ENCODE data around the gene SLF1.

Gene SLF1

DNA sequence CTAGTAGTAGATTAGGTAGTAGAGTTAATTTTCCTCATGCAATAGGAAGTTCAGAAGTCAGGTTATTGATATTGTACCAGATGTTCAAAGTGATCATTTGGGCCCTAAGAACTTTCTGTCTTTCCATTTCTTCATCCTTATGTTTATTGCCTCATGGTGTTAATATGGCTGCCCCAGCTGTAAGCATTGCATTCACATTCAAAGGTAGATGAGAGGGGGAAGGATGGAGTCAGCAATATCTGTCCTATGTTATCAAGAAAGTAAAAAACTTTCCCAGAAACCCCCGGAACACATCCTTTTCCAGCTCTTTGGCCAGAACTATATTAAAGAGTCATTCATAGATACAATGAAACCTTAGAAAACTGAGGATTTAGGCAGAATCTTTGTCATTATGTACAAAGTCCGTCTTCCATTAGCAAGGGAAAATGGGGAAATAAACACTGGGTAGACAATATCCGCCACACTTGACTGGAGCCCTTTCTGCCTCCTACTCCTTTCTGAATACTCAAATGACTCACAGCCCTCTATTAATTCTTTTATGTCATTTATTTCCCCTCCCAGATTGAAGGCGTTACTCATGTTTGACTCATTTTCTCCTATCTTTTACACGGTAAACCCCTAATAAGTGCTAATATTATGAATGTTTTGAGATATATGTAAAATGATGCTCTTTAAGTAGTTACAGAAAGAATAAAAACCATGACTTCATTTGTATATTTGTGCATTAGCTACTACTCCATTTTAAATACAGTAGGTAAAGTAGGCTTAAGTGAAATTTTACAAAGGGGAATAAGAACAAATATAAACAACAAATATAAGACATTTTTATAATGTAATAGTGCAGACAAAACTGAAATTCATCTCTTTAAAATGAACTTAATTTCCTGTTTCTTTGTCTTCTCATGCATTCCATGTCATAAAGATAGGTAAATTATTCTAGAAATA lies 127.6 kb downstream of the SLF1 start:
- H4K20me1 ChIP-seq (ENCODE audit: insufficient read depth) = no peaks in the 10 kb centered on the region
- no peak overlapping the region for H2AFZ ChIP-seq (ENCODE audit: low read depth)
- no peak overlapping the region for H3K9ac ChIP-seq
- no peaks in the 10 kb centered on the region for H3K79me2 ChIP-seq (ENCODE audit: insufficient read depth, low read depth)
- no peak overlapping the region for H3K27ac ChIP-seq
- no peaks in the 10 kb centered on the region for H3K36me3 ChIP-seq (ENCODE audit: insufficient read depth)
- no peak overlapping the region for H3K4me3 ChIP-seq (IDR thresholded peaks at IDR 0.05; ENCODE audit: insufficient read depth, low read depth, low read length)
- no peak overlapping the region for H3K4me2 ChIP-seq
- no peak for TF ChIP-seq CTCF (conservative IDR thresholded peaks at IDR 0.05; ENCODE audit: low read depth, low read length)
- H3K27me3 ChIP-seq (ENCODE audit: insufficient read depth, low read depth) = no peaks in the 10 kb centered on the region
- H3K4me1 ChIP-seq (ENCODE audit: low read depth, poor library complexity, severe bottlenecking) = no peaks in the 10 kb centered on the region

DNA sequence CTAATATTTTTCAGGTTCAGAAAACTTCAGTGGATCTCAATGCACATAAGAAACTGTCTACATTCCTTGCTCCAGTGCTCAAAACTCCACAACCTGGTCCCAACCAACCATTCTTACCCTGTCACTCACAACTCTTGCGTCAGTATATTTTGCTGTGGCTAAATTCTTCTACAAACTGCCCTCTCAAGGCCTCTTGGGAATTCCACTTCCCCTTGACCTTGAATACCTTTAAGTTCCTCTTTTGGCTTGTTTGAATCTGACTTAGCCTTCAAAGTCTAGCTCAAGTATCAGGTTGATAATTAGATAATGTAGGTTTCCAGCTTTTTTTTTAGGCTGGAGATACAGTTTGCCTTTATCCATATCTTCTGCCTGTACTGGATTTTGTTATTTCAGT lies 128.3 kb downstream of the SLF1 start:
- Histone ChIP-seq H3K4me3 (IDR thresholded peaks at IDR 0.05; ENCODE audit: insufficient read depth, low read depth, low read length) (no peak overlapping the region), H3K36me3 (ENCODE audit: insufficient read depth) (no peaks in the 10 kb centered on the region), H2AFZ (ENCODE audit: low read depth) (no peak overlapping the region), H3K4me1 (ENCODE audit: low read depth, poor library complexity, severe bottlenecking) (no peaks in the 10 kb centered on the region), H4K20me1 (ENCODE audit: insufficient read depth) (no peaks in the 10 kb centered on the region), H3K27ac (no peak overlapping the region), H3K4me2 (no peak overlapping the region), H3K79me2 (ENCODE audit: insufficient read depth, low read depth) (no peaks in the 10 kb centered on the region), H3K27me3 (ENCODE audit: insufficient read depth, low read depth) (no peaks in the 10 kb centered on the region), H3K9ac (no peak overlapping the region)
- TF ChIP-seq CTCF (conservative IDR thresholded peaks at IDR 0.05; ENCODE audit: low read depth, low read length) = no peak

All from KMS-11 (cell line).